KBM-7 (cell line): ENCODE measurements around the gene LRWD1.
"Not testable (repeated sequence)": the region's sequence is repeated elsewhere in the genome, so short reads cannot be mapped to it uniquely, and the experiment has no call there.

Source experiments
- DNase-seq: peaks from one replicate; pipeline ENCODE4 v3.0.0-alpha.2; 2015
- in situ Hi-C: fragments of 300-500 bp; cut with MboI; formaldehyde crosslinking; loops from 2 replicates; pipeline ENCODE4 v1.14.3; 2020; ENCODE audit warnings: low sequenced_read_pairs, low pct_unique_long_range_greater_than_20kb, mixed read lengths

LRWD1 gene

GRCh38 chr7:102463841-102464576, 775 bp upstream of the LRWD1 start:
- DNase-seq, result peak; percentile 23
- in situ Hi-C loops, result loop anchor here (25.0 kb wide), 1 partner anchor 902 kb away; no protein-coding TSS in a partner anchor

GRCh38 chr7:102466097-102466496, 1.3 kb downstream of the LRWD1 start:
- in situ Hi-C loops, result loop anchor here (25.0 kb wide), 1 partner anchor 904 kb away; no protein-coding TSS in a partner anchor
- DNase-seq, result no peak

GRCh38 chr7:102467581-102468477, 3.0 kb downstream of the LRWD1 start:
- no peak for DNase-seq
- in situ Hi-C loops, result loop anchor here (25.0 kb wide), 1 partner anchor 906 kb away; no protein-coding TSS in a partner anchor

GRCh38 chr7:102468478-102469350, 3.9 kb downstream of the LRWD1 start:
- in situ Hi-C loops, result loop anchor here (25.0 kb wide), 1 partner anchor 906 kb away; no protein-coding TSS in a partner anchor
- no peak for DNase-seq

GRCh38 chr7:102469351-102469971, 4.7 kb downstream of the LRWD1 start:
- no peak for DNase-seq
- in situ Hi-C loops, result loop anchor here (25.0 kb wide), 1 partner anchor 907 kb away; no protein-coding TSS in a partner anchor

- DNase-seq, result no peak
- in situ Hi-C loops, result loop anchor here (25.0 kb wide), 1 partner anchor 908 kb away; no protein-coding TSS in a partner anchor
Observed at GRCh38 chr7:102469972-102470825, 5.4 kb downstream of the LRWD1 start.

- no peak for DNase-seq
- in situ Hi-C loops, result loop anchor here (25.0 kb wide), 1 partner anchor 909 kb away; no protein-coding TSS in a partner anchor
Observed at GRCh38 chr7:102471791-102472125, 7.0 kb downstream of the LRWD1 start.

- in situ Hi-C loops, result loop anchor here (25.0 kb wide), 1 partner anchor 910 kb away; no protein-coding TSS in a partner anchor
- DNase-seq, result no peak
Observed at GRCh38 chr7:102472126-102473041, 7.6 kb downstream of the LRWD1 start.

- in situ Hi-C loops, result loop anchor here (25.0 kb wide), 1 partner anchor 911 kb away; no protein-coding TSS in a partner anchor
- no peak for DNase-seq
Observed at GRCh38 chr7:102473271-102473991, 8.6 kb downstream of the LRWD1 start.

- in situ Hi-C loops, result loop anchor here (25.0 kb wide), 1 partner anchor 912 kb away; no protein-coding TSS in a partner anchor
- DNase-seq, result not testable (repeated sequence)
Observed at GRCh38 chr7:102474116-102474515, 9.3 kb downstream of the LRWD1 start.

- DNase-seq, result not testable (repeated sequence)
- in situ Hi-C loops, result loop anchor here (25.0 kb wide), 1 partner anchor 913 kb away; no protein-coding TSS in a partner anchor
Observed at GRCh38 chr7:102474736-102475435, 10.1 kb downstream of the LRWD1 start.

- DNase-seq, result peak; percentile 71
- in situ Hi-C loops, result not testable (repeated sequence)
Observed at GRCh38 chr7:102478314-102479208, 13.8 kb downstream of the LRWD1 start, which contains the start of gene POLR2J. TSS of gene POLR2J (minus strand) at chr7:102478922. CDS start at chr7:102478860, 62 bp downstream.

- in situ Hi-C loops, DNase-seq: not testable (repeated sequence)
Observed at GRCh38 chr7:102479209-102479584, 14.4 kb downstream of the LRWD1 start.

GRCh38 chr7:102479982-102480637, 15.3 kb downstream of the LRWD1 start:
- DNase-seq, in situ Hi-C loops: not testable (repeated sequence)
